Measurements from ENCODE around the gene TSPO. TPM values are rescaled to one million over a fixed set of nuclear protein-coding genes. Genes with fewer than 3 reads are reported as not detected.

The TSPO gene
- total and polyA plus RNA-seq, 2 of the 8 experiments (the other 6 are each of a cell fraction or from before 2014, with no cell fraction given), result 19.9 to 51.5 TPM

- TF ChIP-seq CREB1 (IDR thresholded peaks at IDR 0.05) (no peak), JUND (IDR thresholded peaks at IDR 0.05; ENCODE audit: low read length) (no peak), POU5F1 (IDR thresholded peaks at IDR 0.05; ENCODE audit: low read depth, low read length) (no peak)
These were observed 51.0 kb downstream of the TSPO start (continued) for GRCh38 chr22:43202326-43202725.

All from H1 (cell line).